GM23338 (cell line): ENCODE results near the gene NR2C1. TPM values are rescaled to one million over a fixed set of nuclear protein-coding genes. Genes with fewer than 3 reads are reported as not detected.

Source experiments
- ATAC-seq: fragments of 200-7000 bp; cut with Tn5 transposase; 3 replicates; pipeline ENCODE4 v1.9.1; 2020
- DNase-seq: peaks from one replicate; pipeline ENCODE4 v3.0.0-alpha.2; 2015; ENCODE audit warnings: low spot score
- H2AFZ ChIP-seq: fragments of 200-600 bp; sonication (generic); 2 replicates; pipeline ENCODE4 v1.8.0; 2016; ENCODE audit warnings: antibody characterized with exemption, mild to moderate bottlenecking, moderate library complexity
- H3F3A ChIP-seq: fragments of 200-600 bp; sonication (generic); replicated peaks from 2 replicates; pipeline ENCODE4 v1.8.0; 2017; ENCODE audit warnings: antibody characterized with exemption, mixed run types, low read depth
- H3K27ac ChIP-seq: fragments of 200-600 bp; sonication (generic); 2 replicates; pipeline ENCODE4 v1.6.1; 2016; ENCODE audit warnings: low read depth
- H3K27me3 ChIP-seq: fragments of 200-600 bp; sonication (generic); 2 replicates; pipeline ENCODE4 v1.8.0; 2016; ENCODE audit warnings: mild to moderate bottlenecking, mixed run types, moderate library complexity; ENCODE audit not compliant: insufficient read depth
- H3K36me3 ChIP-seq: fragments of 200-600 bp; sonication (generic); 2 replicates; pipeline ENCODE4 v1.8.0; 2016; ENCODE audit warnings: mild to moderate bottlenecking; ENCODE audit not compliant: insufficient read depth
- H3K4me1 ChIP-seq: fragments of 200-600 bp; sonication (generic); 2 replicates; pipeline ENCODE4 v1.8.0; 2016; ENCODE audit warnings: mild to moderate bottlenecking, moderate library complexity; ENCODE audit not compliant: insufficient read depth
- H3K4me2 ChIP-seq: fragments of 200-600 bp; sonication (generic); 2 replicates; pipeline ENCODE4 v1.7.1; 2017; ENCODE audit warnings: mixed run types
- H3K4me3 ChIP-seq: fragments of 200-600 bp; sonication (generic); 2 replicates; pipeline ENCODE4 v1.6.1; 2016; ENCODE audit warnings: mixed run types
- H3K79me2 ChIP-seq: fragments of 200-600 bp; sonication (generic); replicated peaks from 2 replicates; pipeline ENCODE4 v1.8.0; 2017; ENCODE audit warnings: mild to moderate bottlenecking; ENCODE audit not compliant: insufficient read depth
- H3K9me2 ChIP-seq: fragments of 200-600 bp; sonication (generic); 2 replicates; pipeline ENCODE4 v1.8.0; 2017; ENCODE audit not compliant: insufficient read depth
- H4K20me1 ChIP-seq: fragments of 200-600 bp; sonication (generic); replicated peaks from 2 replicates; pipeline ENCODE4 v1.8.0; 2017; ENCODE audit warnings: mild to moderate bottlenecking; ENCODE audit not compliant: insufficient read depth
- H3K27ac Mint-ChIP-seq: 2 replicates; pipeline ENCODE4 v1.8.0; 2020; ENCODE audit warnings: inconsistent platforms, mild to moderate bottlenecking, moderate library complexity, mixed read lengths
- H3K27me3 Mint-ChIP-seq: 3 replicates; pipeline ENCODE4 v1.8.0; 2022; ENCODE audit warnings: low read depth, mild to moderate bottlenecking, moderate library complexity, mixed read lengths, inconsistent platforms; ENCODE audit not compliant: insufficient read depth, poor library complexity
- H3K36me3 Mint-ChIP-seq: 3 replicates; pipeline ENCODE4 v1.8.0; 2021; ENCODE audit warnings: low read depth, mild to moderate bottlenecking, inconsistent platforms, moderate library complexity, mixed read lengths
- H3K4me1 Mint-ChIP-seq: 3 replicates; pipeline ENCODE4 v1.8.0; 2020; ENCODE audit warnings: mild to moderate bottlenecking, inconsistent platforms, mixed read lengths
- H3K4me3 Mint-ChIP-seq: 3 replicates; pipeline ENCODE4 v1.8.0; 2021; ENCODE audit warnings: moderate library complexity, mild to moderate bottlenecking, inconsistent platforms, mixed read lengths
- H3K9me3 Mint-ChIP-seq: 3 replicates; pipeline ENCODE4 v1.8.0; 2020; ENCODE audit warnings: moderate library complexity, mild to moderate bottlenecking, inconsistent platforms, mixed read lengths
- EZH2 ChIP-seq: fragments of 200-600 bp; sonication (generic); IDR thresholded peaks from one replicate; pipeline ENCODE4 v1.8.0; 2017; ENCODE audit warnings: antibody characterized with exemption, mild to moderate bottlenecking, low read depth; ENCODE audit not compliant: unreplicated experiment
- NANOG ChIP-seq: IDR thresholded peaks from 2 replicates; pipeline ENCODE4 v1.6.1; 2016; ENCODE audit warnings: antibody characterized with exemption, borderline replicate concordance
- ZNF331 ChIP-seq: fragments of 250-450 bp; sonication (Bioruptor Pico); IDR thresholded peaks from 2 replicates; pipeline ENCODE4 v1.5.0; 2020; ENCODE audit warnings: low read depth, mild to moderate bottlenecking, moderate library complexity
- polyA plus RNA-seq: library from polyadenylated mRNA; unstranded; fragments of >200 nt; fragmentation: Nextera tagmentation; extraction: Ambion mirVana; gene quantifications from 2 replicates; pipeline ENCODE4 v1.2.1, GENCODE V29; 2016
- total RNA-seq: library from RNA; depleted of rRNA; stranded (reverse); fragments of >200 nt; shearing (Covaris generic); gene quantifications from 2 replicates; pipeline ENCODE4 v1.2.3, GENCODE V29; 2014
- TF ChIP-seq, protein P1 (sequence below): fragments of 250-450 bp; sonication (Bioruptor Pico); IDR thresholded peaks from 2 replicates; pipeline ENCODE4 v1.5.0; 2020; ENCODE audit warnings: mild to moderate bottlenecking, moderate library complexity
- TF ChIP-seq, protein P2 (sequence below): IDR thresholded peaks from one replicate; pipeline ENCODE4 v1.6.1; 2018; ENCODE audit warnings: antibody characterized with exemption; ENCODE audit not compliant: unreplicated experiment

NR2C1 gene
- total and polyA plus RNA-seq, 2 experiments from 2014 or later = 41.1 to 45.3 TPM

DNA sequence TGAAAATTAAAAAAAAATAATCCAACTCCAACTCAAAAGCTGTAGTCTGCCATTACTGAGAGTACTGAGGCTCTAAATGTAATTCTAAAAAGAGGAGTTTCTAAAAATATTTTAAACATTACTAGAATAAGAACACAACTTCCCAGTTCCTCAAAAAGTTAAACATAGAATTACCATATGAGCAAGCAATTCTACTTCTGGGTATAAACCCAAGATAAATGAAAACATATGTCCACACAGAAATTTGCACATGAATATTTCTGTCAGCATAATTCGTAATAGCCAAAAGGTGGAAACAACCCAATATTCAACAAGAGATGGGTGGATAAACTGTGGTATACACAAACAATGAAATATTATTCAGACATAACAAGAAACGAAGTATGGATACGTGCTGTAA, 15.0 kb upstream of the NR2C1 start (continued):
- TF ChIP-seq, protein P1, sequence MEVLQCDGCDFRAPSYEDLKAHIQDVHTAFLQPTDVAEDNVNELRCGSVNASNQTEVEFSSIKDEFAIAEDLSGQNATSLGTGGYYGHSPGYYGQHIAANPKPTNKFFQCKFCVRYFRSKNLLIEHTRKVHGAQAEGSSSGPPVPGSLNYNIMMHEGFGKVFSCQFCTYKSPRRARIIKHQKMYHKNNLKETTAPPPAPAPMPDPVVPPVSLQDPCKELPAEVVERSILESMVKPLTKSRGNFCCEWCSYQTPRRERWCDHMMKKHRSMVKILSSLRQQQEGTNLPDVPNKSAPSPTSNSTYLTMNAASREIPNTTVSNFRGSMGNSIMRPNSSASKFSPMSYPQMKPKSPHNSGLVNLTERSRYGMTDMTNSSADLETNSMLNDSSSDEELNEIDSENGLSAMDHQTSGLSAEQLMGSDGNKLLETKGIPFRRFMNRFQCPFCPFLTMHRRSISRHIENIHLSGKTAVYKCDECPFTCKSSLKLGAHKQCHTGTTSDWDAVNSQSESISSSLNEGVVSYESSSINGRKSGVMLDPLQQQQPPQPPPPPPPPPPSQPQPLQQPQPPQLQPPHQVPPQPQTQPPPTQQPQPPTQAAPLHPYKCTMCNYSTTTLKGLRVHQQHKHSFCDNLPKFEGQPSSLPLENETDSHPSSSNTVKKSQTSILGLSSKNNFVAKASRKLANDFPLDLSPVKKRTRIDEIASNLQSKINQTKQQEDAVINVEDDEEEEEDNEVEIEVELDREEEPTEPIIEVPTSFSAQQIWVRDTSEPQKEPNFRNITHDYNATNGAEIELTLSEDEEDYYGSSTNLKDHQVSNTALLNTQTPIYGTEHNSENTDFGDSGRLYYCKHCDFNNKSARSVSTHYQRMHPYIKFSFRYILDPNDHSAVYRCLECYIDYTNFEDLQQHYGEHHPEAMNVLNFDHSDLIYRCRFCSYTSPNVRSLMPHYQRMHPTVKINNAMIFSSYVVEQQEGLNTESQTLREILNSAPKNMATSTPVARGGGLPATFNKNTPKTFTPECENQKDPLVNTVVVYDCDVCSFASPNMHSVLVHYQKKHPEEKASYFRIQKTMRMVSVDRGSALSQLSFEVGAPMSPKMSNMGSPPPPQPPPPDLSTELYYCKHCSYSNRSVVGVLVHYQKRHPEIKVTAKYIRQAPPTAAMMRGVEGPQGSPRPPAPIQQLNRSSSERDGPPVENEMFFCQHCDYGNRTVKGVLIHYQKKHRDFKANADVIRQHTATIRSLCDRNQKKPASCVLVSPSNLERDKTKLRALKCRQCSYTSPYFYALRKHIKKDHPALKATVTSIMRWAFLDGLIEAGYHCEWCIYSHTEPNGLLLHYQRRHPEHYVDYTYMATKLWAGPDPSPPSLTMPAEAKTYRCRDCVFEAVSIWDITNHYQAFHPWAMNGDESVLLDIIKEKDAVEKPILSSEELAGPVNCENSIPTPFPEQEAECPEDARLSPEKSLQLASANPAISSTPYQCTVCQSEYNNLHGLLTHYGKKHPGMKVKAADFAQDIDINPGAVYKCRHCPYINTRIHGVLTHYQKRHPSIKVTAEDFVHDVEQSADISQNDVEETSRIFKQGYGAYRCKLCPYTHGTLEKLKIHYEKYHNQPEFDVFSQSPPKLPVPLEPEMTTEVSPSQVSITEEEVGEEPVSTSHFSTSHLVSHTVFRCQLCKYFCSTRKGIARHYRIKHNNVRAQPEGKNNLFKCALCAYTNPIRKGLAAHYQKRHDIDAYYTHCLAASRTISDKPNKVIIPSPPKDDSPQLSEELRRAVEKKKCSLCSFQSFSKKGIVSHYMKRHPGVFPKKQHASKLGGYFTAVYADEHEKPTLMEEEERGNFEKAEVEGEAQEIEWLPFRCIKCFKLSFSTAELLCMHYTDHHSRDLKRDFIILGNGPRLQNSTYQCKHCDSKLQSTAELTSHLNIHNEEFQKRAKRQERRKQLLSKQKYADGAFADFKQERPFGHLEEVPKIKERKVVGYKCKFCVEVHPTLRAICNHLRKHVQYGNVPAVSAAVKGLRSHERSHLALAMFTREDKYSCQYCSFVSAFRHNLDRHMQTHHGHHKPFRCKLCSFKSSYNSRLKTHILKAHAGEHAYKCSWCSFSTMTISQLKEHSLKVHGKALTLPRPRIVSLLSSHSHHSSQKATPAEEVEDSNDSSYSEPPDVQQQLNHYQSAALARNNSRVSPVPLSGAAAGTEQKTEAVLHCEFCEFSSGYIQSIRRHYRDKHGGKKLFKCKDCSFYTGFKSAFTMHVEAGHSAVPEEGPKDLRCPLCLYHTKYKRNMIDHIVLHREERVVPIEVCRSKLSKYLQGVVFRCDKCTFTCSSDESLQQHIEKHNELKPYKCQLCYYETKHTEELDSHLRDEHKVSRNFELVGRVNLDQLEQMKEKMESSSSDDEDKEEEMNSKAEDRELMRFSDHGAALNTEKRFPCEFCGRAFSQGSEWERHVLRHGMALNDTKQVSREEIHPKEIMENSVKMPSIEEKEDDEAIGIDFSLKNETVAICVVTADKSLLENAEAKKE = no peak
- TF ChIP-seq, protein P2, sequence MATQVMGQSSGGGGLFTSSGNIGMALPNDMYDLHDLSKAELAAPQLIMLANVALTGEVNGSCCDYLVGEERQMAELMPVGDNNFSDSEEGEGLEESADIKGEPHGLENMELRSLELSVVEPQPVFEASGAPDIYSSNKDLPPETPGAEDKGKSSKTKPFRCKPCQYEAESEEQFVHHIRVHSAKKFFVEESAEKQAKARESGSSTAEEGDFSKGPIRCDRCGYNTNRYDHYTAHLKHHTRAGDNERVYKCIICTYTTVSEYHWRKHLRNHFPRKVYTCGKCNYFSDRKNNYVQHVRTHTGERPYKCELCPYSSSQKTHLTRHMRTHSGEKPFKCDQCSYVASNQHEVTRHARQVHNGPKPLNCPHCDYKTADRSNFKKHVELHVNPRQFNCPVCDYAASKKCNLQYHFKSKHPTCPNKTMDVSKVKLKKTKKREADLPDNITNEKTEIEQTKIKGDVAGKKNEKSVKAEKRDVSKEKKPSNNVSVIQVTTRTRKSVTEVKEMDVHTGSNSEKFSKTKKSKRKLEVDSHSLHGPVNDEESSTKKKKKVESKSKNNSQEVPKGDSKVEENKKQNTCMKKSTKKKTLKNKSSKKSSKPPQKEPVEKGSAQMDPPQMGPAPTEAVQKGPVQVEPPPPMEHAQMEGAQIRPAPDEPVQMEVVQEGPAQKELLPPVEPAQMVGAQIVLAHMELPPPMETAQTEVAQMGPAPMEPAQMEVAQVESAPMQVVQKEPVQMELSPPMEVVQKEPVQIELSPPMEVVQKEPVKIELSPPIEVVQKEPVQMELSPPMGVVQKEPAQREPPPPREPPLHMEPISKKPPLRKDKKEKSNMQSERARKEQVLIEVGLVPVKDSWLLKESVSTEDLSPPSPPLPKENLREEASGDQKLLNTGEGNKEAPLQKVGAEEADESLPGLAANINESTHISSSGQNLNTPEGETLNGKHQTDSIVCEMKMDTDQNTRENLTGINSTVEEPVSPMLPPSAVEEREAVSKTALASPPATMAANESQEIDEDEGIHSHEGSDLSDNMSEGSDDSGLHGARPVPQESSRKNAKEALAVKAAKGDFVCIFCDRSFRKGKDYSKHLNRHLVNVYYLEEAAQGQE = no peak
- TF ChIP-seq ZNF331 = no peak

DNA sequence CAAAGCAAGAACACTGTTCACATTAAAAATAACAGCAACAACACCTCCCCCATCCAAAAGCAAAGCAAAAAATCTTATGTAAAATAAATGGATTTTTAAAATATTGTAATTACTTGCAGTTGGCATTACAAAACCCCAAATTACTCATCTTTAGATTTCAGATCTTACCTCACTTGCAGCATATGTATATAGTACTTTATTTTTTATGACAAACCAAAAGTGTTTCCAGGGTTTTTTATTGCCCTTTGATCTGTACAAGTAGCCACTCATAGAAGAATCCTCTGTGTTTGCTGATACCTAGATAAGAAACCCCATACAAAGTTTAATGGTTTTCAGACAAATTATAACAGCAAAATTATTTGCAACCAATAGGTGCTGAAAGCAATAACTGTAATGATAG, 12.2 kb upstream of the NR2C1 start:
- no peaks in the 10 kb centered on the region for H3K9me3 Mint-ChIP-seq
- Histone ChIP-seq H3K27ac (no peak overlapping the region), H4K20me1 (peaks cover 3% of the 10 kb centered on the region; the same call in 1 of the 2 replicates), H3K4me3 (no peak overlapping the region), H3K9me2 (no peaks in the 10 kb centered on the region), H3K79me2 (no peaks in the 10 kb centered on the region), H3K4me1 (no peaks in the 10 kb centered on the region), H3K36me3 (peaks cover 7% of the 10 kb centered on the region; the same call in 1 of the 2 replicates), H3F3A (no peaks in the 10 kb centered on the region), H3K4me2 (no peak overlapping the region), H3K27me3 (no peaks in the 10 kb centered on the region), H2AFZ (no peak overlapping the region)
- H3K27ac Mint-ChIP-seq = no peak overlapping the region
- no peak overlapping the region for H3K4me3 Mint-ChIP-seq
- DNase-seq (no peak), ATAC-seq (no peak)
- peaks cover 36% of the 10 kb centered on the region; the same call in 2 of the 3 replicates for H3K36me3 Mint-ChIP-seq
- no peaks in the 10 kb centered on the region for H3K27me3 Mint-ChIP-seq
- no peaks in the 10 kb centered on the region for H3K4me1 Mint-ChIP-seq
- TF ChIP-seq ZNF331 (no peak), NANOG (no peak), EZH2 (no peak)
